Urothelium cell line (cell line): ENCODE measurements around the gene FHIP1B.
A peak's percentile ranks its signal among the peaks of the same experiment; 100 is the strongest.
"Not testable (repeated sequence)": the region's sequence is repeated elsewhere in the genome, so short reads cannot be mapped to it uniquely, and the experiment has no call there.

ENCODE experiments used
- DNase-seq: peaks from one replicate; pipeline ENCODE4 v3.0.0; 2011; ENCODE audit warnings: low spot score, mixed read lengths
- FAIRE-seq: peaks from 2 replicates; lab custom pipeline; 2011; peaks lifted over from hg19 to GRCh38; lab: Jason Lieb, UNC

FHIP1B gene

GRCh38 chr11:6234387-6235107 is at the start of gene FHIP1B:
Gene FHIP1B (minus strand): TSS chr11:6234636. CDS start chr11:6224516, 10,120 bp downstream.
- DNase-seq (peak; percentile 98), FAIRE-seq (peak; percentile 96)

DNA sequence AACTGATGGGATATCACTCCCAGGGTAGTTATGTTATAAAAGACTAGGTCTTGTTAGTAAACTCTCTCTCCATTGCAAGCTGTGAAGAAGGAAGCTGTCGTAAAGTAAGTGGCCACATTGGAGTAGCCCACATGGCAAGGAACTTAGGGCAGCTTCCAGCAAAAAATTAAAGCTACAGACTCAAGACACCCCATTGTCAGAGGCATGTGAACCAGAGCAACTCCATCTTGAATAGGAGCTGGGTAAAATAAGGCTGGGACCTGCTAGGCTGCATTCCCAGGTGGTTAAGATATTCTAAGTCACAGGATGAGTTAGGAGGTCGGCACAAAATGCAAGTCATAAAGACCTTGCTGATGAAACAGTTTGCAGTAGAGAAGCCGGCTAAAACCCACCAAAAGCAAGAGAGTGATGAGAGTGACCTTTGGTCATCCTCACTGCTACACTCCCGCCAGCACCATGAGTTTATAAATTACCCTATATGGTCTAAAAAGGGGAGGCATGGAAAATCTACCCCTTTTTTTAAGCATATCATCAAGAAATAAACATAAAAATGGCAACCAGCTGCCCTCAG is 49.1 kb upstream of the FHIP1B start:
- FAIRE-seq (no peak), DNase-seq (no peak)

- not testable (repeated sequence) for DNase-seq, FAIRE-seq
Observed at GRCh38 chr11:6280809-6281208, 46.4 kb upstream of the FHIP1B start.

DNA sequence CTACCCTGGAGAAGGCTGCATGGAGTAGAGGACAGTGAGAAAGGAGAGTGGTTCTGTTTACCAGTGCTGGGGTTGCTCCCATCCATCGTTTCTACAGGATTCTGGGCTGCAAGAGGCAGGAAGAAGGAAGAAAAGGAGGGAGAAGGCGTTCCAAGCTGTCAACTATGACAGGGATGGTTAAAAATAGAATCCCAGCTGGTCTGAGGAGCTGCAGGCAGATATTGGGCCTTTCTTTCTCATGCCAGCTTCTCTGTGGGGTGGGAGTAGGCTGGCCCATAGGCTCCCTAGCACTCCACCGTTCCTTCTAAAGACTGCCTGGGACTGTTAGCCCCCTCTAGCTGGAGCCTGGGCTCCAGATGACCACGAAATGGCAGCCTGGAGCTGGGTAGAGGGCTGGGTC is 38.8 kb upstream of the FHIP1B start:
- DNase-seq: no peak
- no peak for FAIRE-seq

- no peak for DNase-seq
- FAIRE-seq: no peak
Observed at GRCh38 chr11:6271598-6271997, 37.2 kb upstream of the FHIP1B start.

- FAIRE-seq (no peak), DNase-seq (no peak)
Observed at GRCh38 chr11:6270584-6271246, 36.3 kb upstream of the FHIP1B start.

DNA sequence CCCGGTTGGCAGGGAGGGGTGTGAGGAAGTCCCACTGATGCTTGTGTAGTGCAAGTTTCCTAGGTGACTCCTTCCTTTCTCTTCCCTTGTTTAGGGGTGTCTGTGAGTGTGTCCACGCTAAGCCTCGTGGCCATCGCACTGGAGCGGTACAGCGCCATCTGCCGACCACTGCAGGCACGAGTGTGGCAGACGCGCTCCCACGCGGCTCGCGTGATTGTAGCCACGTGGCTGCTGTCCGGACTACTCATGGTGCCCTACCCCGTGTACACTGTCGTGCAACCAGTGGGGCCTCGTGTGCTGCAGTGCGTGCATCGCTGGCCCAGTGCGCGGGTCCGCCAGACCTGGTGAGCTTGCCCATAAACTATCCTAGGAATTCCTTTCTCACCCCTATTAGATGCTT is 35.6 kb upstream of the FHIP1B start:
- FAIRE-seq: no peak
- no peak for DNase-seq

- FAIRE-seq: no peak
Observed at GRCh38 chr11:6268820-6269219, 34.4 kb upstream of the FHIP1B start.

GRCh38 chr11:6263662-6264061 is 29.2 kb upstream of the FHIP1B start:
- FAIRE-seq (no peak), DNase-seq (no peak)

More at GRCh38 chr11:6268820-6269219, 34.4 kb upstream of the FHIP1B start:
- no peak for DNase-seq

DNA sequence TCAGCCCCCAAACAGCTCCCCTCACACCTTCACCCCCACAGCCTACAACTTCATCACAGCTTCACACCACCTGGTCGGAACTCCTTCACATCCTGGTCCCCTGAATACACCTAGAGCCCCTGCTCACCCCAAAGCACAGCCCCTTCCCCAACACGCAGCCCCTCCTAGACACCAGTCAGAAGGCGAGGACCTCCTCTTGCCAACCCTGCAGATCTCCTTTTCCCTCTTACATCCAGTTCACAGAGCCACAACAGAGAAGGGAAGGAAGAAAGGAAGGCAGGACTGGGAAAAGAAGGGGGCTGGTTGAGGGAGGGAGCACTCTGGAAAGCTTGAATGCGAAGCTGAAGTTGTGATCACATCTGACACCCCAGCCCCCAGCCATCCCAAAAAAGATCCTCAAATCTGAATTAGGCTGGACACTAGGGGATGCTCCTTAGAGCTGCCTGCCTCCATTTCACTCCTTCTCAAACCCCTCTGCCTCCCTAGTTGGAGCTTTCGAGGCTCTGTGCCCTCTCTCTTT is 25.8 kb upstream of the FHIP1B start:
- FAIRE-seq: no peak
- no peak for DNase-seq

DNA sequence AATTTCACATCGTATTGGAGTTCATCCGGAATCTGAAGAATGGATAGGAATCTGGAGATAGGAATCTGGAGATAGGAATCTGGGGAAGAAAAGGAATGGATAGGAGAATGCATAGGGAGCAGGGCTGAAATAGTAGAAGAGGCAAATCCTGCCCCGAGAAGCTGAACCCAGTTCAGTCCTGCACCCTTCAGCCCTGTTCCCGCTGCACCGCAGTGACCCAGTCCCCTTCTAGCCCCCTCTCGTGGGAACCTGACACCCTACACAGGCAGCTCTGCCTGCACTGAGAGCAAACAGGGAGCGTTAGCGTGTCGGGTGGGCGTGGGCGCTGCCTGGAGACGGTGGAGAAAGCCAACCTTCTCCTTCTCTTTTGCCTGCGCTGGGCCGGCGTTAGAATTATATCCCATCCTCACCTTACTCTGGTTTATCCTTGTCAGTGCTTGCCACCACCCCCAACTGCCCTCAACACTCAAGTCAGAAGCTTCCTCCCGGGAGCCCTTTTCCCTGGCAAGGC is 24.2 kb upstream of the FHIP1B start:
- FAIRE-seq (no peak), DNase-seq (no peak)

DNA sequence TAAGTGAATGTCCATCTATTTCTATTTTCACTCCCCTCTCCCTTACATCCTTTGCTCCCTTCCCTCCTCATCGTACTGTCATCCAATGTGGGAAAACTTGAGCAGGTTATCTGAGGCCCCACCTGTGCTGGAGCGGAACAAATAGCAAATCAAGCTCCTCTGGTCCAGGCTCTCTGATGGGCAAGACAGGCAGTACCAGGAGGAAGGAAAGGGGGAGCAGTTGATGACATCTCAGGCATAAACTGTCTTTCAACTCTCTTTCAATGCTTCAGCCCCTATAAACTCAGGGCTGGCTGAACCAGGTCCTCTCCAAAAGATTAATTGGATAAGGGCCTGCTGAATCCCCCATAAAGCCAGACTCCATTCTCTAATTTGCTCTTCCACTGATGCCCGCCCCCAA is 23.7 kb upstream of the FHIP1B start:
- FAIRE-seq: no peak
- no peak for DNase-seq

- no peak for DNase-seq
- no peak for FAIRE-seq
Observed at GRCh38 chr11:6253197-6253596, 18.8 kb upstream of the FHIP1B start.

DNA sequence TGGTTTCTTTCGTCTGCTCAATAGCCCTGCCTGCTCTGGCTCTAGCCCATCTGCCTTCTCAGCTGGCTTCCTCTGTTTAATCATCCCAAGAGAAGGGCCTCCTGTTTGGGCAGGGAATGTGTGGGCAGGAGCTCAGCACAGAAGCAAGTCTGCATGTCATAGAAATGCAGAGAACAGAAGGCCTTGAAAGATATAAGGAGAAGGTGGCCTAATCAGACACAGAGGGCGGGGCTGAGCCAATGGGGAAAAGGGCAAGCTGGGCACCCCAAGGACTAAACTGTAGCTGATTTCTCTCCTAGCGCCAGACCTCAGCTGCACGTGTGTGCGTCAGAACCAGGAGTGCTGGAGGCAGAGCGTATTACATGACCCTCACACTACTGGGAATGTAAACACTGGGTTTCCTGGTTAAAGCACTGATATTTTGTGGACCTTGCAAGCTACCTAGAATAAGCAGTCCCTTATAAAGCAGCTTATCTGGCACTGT is 17.6 kb upstream of the FHIP1B start:
- DNase-seq: no peak
- FAIRE-seq: no peak

- DNase-seq (peak; percentile 75), FAIRE-seq (peak; percentile 30)
Observed at GRCh38 chr11:6251120-6251733, 16.8 kb upstream of the FHIP1B start.

GRCh38 chr11:6249770-6250555 is 15.5 kb upstream of the FHIP1B start:
- FAIRE-seq (no peak), DNase-seq (peak; percentile 61)

DNA sequence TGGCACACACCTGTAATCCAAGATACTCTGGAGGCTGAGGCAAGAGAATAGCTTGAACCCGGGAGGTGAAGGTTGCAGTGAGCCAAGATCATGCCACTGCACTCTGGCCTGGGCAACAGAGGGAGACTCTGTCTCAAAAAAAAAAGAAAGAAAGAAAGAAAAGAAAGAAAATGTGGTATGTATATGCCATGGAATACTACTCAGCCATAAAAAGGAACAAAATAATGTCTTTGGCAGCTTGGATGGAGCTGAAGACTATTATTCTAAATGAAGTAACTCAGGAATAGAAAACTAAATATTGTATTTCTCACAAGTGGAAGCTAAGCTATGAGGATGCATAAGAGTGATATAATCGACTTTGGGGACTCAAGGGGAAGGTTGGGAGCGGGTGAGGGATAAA is 14.5 kb upstream of the FHIP1B start:
- not testable (repeated sequence) for FAIRE-seq, DNase-seq

- DNase-seq: no peak
- FAIRE-seq: no peak
Observed at GRCh38 chr11:6248248-6248647, 13.8 kb upstream of the FHIP1B start.

- DNase-seq (no peak), FAIRE-seq (no peak)
Observed at GRCh38 chr11:6245536-6245935, 11.1 kb upstream of the FHIP1B start.

GRCh38 chr11:6241316-6241715 is 6.9 kb upstream of the FHIP1B start:
- FAIRE-seq (no peak), DNase-seq (no peak)
